Astrocyte of the spinal cord (primary cell): ENCODE measurements around the gene HIGD1C.

Experiments
- DNase-seq: peaks from one replicate; pipeline ENCODE4 v3.0.0; 2011; ENCODE audit warnings: low read depth, low spot score
- H3K4me3 ChIP-seq: 2 replicates; pipeline ENCODE4 v1.5.1; 2011; ENCODE audit warnings: low read depth, mild to moderate bottlenecking, low read length, moderate library complexity
- CTCF ChIP-seq: IDR thresholded peaks from 2 replicates; pipeline ENCODE4 v1.5.1; 2012; ENCODE audit warnings: low read depth, mild to moderate bottlenecking, low read length, inconsistent platforms
- in situ Hi-C: cut with HindIII; loops from 2 replicates; pipeline ENCODE4 v1.10.0; 2017; ENCODE audit warnings: low sequenced_read_pairs

The HIGD1C gene

GRCh38 chr12:50961708-50962107 is 9.4 kb downstream of the HIGD1C start:
- in situ Hi-C loops = no loop called here
- H3K4me3 ChIP-seq = no peak overlapping the region
- TF ChIP-seq CTCF = no peak
- peak; percentile 40 for DNase-seq

- DNase-seq = no peak
- H3K4me3 ChIP-seq = no peak overlapping the region
- no peak for TF ChIP-seq CTCF
- in situ Hi-C loops = no loop called here
Observed at GRCh38 chr12:50964432-50964831, 12.1 kb downstream of the HIGD1C start.

- DNase-seq = no peak
- in situ Hi-C loops = no loop called here
Observed at GRCh38 chr12:50971946-50972345, 19.6 kb downstream of the HIGD1C start.

GRCh38 chr12:50979369-50980052 is 27.2 kb downstream of the HIGD1C start:
- in situ Hi-C loops = no loop called here
- no peak for DNase-seq
- H3K4me3 ChIP-seq = no peak overlapping the region
- TF ChIP-seq CTCF = no peak

More at GRCh38 chr12:50971946-50972345, 19.6 kb downstream of the HIGD1C start:
- H3K4me3 ChIP-seq = no peak overlapping the region
- no peak for TF ChIP-seq CTCF

GRCh38 chr12:50980545-50980944 is 28.2 kb downstream of the HIGD1C start:
- no peak for DNase-seq
- no peak for TF ChIP-seq CTCF
- in situ Hi-C loops = no loop called here

GRCh38 chr12:50981319-50982239 is 29.2 kb downstream of the HIGD1C start:
- in situ Hi-C loops = no loop called here
- TF ChIP-seq CTCF = no peak
- H3K4me3 ChIP-seq = no peak overlapping the region
- DNase-seq = no peak

More at GRCh38 chr12:50980545-50980944, 28.2 kb downstream of the HIGD1C start:
- H3K4me3 ChIP-seq = no peak overlapping the region
